Measurements from ENCODE around the gene TRIM62. TPM values are rescaled to one million over a fixed set of nuclear protein-coding genes. Genes with fewer than 3 reads are reported as not detected.

TRIM62 gene
- total RNA-seq, 4 donors from 2014 or later = 4.0 to 9.0 (median 5.5) TPM

- no peak overlapping the region for H3K4me3 ChIP-seq
- no peak for ATAC-seq
- no peak for TF ChIP-seq POLR2A (IDR thresholded peaks at IDR 0.05)
- no peak for TF ChIP-seq EP300 (IDR thresholded peaks at IDR 0.05)
- no peak for TF ChIP-seq POLR2AphosphoS5 (IDR thresholded peaks at IDR 0.05)
- TF ChIP-seq CTCF (IDR thresholded peaks at IDR 0.05) = no peak
- H3K4me1 ChIP-seq = no peaks in the 10 kb centered on the region
- 77 to 84% methylated on average over 4 to 5 of the region's 6 CpGs for WGBS, 2 donors (ENCODE audit: low coverage in 1 of 2)
- no peak overlapping the region for H3K27ac ChIP-seq
- no peaks in the 10 kb centered on the region for H3K9me3 ChIP-seq
- no peaks in the 10 kb centered on the region for H3K36me3 ChIP-seq
- peaks cover 15% of the 10 kb centered on the region for H3K27me3 ChIP-seq
Observed at GRCh38 chr1:33188572-33189275, 6.9 kb upstream of the TRIM62 start.

- Histone ChIP-seq H3K4me3 (no peak overlapping the region), H3K27ac (no peak overlapping the region), H3K27me3 (peaks cover 14% of the 10 kb centered on the region), H3K4me1 (peaks cover 0 to 12% (median 4%) of the 10 kb centered on the region in 3 donors), H3K36me3 (no peaks in the 10 kb centered on the region), H3K9me3 (no peaks in the 10 kb centered on the region)
- WGBS, 2 donors (ENCODE audit: low coverage in 1 of 2) = 100% methylated on average over 1 of the region's 1 CpG
- TF ChIP-seq POLR2AphosphoS5 (IDR thresholded peaks at IDR 0.05) (no peak), POLR2A (IDR thresholded peaks at IDR 0.05) (no peak), CTCF (IDR thresholded peaks at IDR 0.05) (no peak), EP300 (IDR thresholded peaks at IDR 0.05) (no peak)
- no peak for ATAC-seq
Observed at GRCh38 chr1:33186936-33187335, 5.1 kb upstream of the TRIM62 start.

GRCh38 chr1:33185541-33185940, 3.7 kb upstream of the TRIM62 start:
- H3K9me3 ChIP-seq = no peaks in the 10 kb centered on the region
- TF ChIP-seq EP300 (IDR thresholded peaks at IDR 0.05) (no peak), POLR2A (IDR thresholded peaks at IDR 0.05) (no peak), CTCF (IDR thresholded peaks at IDR 0.05) (no peak), POLR2AphosphoS5 (IDR thresholded peaks at IDR 0.05) (no peak)
- H3K27me3 ChIP-seq = no peaks in the 10 kb centered on the region
- ATAC-seq = no peak
- peaks cover 0 to 22% (median 4%) of the 10 kb centered on the region in 3 donors for H3K4me1 ChIP-seq
- no peak overlapping the region for H3K4me3 ChIP-seq
- no peak overlapping the region for H3K27ac ChIP-seq
- H3K36me3 ChIP-seq = no peaks in the 10 kb centered on the region

DNA sequence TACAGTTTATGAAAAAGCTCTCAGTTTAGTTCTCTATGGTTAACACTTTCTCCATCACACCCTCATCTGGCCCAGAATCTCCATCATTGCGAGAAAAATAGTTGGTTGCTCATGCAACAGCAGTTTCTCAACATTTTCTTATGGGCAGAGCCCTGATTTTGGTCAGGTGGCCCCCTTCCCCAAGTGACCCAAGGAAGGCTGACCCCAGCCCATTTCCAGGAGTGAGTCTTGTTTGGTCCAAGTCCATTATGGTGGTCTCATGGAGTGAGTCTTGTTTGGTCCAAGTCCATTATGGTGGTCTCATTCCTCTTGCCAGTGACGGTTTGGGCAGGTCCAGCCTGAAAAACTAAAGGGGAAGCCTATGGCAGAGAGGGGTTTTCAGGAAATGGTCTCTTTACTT, 1.5 kb upstream of the TRIM62 start:
- no peak for TF ChIP-seq CTCF (IDR thresholded peaks at IDR 0.05)
- no peak for TF ChIP-seq POLR2AphosphoS5 (IDR thresholded peaks at IDR 0.05)
- TF ChIP-seq EP300 (IDR thresholded peaks at IDR 0.05) = no peak
- TF ChIP-seq POLR2A (IDR thresholded peaks at IDR 0.05) = no peak
- Histone ChIP-seq H3K36me3 (peaks cover 0 to 3% of the 10 kb centered on the region in 2 donors), H3K4me3 (no peak overlapping the region), H3K27me3 (no peaks in the 10 kb centered on the region), H3K27ac (no peak overlapping the region), H3K9me3 (no peaks in the 10 kb centered on the region), H3K4me1 (peaks cover 0 to 33% (median 10%) of the 10 kb centered on the region in 3 donors)
- ATAC-seq = no peak
- WGBS, 2 donors (ENCODE audit: low coverage in 1 of 2) = 90 to 100% methylated on average over 1 to 2 of the region's 2 CpGs

- ATAC-seq = no peak
- H3K27me3 ChIP-seq = no peaks in the 10 kb centered on the region
- 55 to 57% methylated on average over 6 to 8 of the region's 8 CpGs for WGBS, 2 donors (ENCODE audit: low coverage in 1 of 2)
- H3K9me3 ChIP-seq = no peaks in the 10 kb centered on the region
- H3K4me1 ChIP-seq = peaks cover 0 to 33% (median 10%) of the 10 kb centered on the region in 3 donors
- peak overlapping the region in 3 of 4 donors; percentile 83 to 89 (median 89) for H3K27ac ChIP-seq
- H3K36me3 ChIP-seq = peaks cover 0 to 7% of the 10 kb centered on the region in 2 donors
- no peak overlapping the region for H3K4me3 ChIP-seq
- TF ChIP-seq CTCF (IDR thresholded peaks at IDR 0.05) (no peak), POLR2A (IDR thresholded peaks at IDR 0.05) (no peak), POLR2AphosphoS5 (IDR thresholded peaks at IDR 0.05) (no peak), EP300 (IDR thresholded peaks at IDR 0.05) (no peak)
Observed at GRCh38 chr1:33182896-33183295, 1.1 kb upstream of the TRIM62 start.

Data from gastroesophageal sphincter (tissue), 4 donors.